Measurements from ENCODE around the gene CCDC191.

The CCDC191 gene

DNA sequence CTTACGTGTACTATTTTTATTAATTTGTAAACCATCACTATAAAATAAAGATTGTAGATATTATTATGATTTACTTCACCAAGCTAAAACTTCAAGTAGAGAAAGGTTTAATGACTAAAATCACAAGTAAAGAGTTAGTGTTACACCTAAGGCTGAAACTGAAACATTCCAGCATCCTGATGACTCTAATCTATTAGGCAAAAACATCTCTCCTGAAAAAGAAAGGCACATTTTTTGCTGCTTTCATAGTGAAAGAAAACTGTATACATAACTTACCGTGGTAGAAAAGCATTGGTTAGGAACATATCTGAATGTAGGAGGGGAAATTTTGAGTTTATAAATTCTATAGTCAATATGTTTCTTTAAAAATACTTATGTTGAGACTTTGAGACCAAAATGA, 35.4 kb downstream of the CCDC191 start:
- DNase-seq (ENCODE audit: low read depth) = no peak
- TF ChIP-seq, protein P1, sequence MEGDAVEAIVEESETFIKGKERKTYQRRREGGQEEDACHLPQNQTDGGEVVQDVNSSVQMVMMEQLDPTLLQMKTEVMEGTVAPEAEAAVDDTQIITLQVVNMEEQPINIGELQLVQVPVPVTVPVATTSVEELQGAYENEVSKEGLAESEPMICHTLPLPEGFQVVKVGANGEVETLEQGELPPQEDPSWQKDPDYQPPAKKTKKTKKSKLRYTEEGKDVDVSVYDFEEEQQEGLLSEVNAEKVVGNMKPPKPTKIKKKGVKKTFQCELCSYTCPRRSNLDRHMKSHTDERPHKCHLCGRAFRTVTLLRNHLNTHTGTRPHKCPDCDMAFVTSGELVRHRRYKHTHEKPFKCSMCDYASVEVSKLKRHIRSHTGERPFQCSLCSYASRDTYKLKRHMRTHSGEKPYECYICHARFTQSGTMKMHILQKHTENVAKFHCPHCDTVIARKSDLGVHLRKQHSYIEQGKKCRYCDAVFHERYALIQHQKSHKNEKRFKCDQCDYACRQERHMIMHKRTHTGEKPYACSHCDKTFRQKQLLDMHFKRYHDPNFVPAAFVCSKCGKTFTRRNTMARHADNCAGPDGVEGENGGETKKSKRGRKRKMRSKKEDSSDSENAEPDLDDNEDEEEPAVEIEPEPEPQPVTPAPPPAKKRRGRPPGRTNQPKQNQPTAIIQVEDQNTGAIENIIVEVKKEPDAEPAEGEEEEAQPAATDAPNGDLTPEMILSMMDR (IDR thresholded peaks at IDR 0.05; ENCODE audit: control insufficient read depth, extremely low read depth, insufficient read depth) = no peak
- no peak overlapping the region for H3K4me3 ChIP-seq (ENCODE audit: low read depth, low read length)

DNA sequence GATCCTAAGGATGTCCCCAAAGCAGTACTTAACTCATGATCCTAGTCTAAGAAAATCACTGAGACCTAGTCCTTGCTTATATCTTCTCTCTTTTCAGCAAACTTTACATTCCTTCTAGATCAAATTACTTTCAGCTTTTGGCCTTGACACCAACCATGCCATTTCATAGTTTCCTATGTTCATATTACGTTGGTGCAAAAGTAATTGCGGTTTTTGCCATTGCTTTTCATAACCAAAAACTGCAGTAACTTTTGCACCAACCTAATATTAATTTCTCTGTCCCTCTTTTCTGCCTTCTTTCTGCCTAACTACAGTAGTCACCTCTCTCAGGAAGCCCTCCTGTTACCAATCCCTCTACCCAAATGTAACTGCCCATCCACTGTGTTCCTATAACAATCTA, 36.8 kb downstream of the CCDC191 start:
- no peak overlapping the region for H3K4me3 ChIP-seq (ENCODE audit: low read depth, low read length)
- TF ChIP-seq, protein P1 (IDR thresholded peaks at IDR 0.05; ENCODE audit: control insufficient read depth, extremely low read depth, insufficient read depth) = no peak
- DNase-seq (ENCODE audit: low read depth) = no peak

DNA sequence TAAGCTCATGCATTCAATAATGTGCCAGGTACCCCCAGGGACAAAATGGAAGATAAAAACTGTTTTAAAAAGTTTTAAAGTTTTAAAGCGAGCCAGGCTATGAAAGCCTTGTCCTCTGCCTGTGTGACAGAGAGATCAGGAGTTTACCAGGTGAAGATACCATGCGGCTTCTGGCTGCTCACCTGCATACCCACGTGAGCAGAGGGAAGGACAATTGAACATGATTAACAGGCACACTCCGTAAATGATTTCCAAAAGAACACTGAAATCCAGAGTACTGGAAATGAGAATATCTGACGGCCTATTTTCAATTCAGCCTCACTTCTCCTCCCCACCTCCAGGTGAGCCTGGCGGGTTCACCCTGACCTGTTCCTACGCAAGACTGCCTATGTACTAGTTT, 42.1 kb downstream of the CCDC191 start:
- TF ChIP-seq, protein P1 (IDR thresholded peaks at IDR 0.05; ENCODE audit: control insufficient read depth, extremely low read depth, insufficient read depth) = no peak
- no peak for DNase-seq (ENCODE audit: low read depth)
- no peak overlapping the region for H3K4me3 ChIP-seq (ENCODE audit: low read depth, low read length)

DNA sequence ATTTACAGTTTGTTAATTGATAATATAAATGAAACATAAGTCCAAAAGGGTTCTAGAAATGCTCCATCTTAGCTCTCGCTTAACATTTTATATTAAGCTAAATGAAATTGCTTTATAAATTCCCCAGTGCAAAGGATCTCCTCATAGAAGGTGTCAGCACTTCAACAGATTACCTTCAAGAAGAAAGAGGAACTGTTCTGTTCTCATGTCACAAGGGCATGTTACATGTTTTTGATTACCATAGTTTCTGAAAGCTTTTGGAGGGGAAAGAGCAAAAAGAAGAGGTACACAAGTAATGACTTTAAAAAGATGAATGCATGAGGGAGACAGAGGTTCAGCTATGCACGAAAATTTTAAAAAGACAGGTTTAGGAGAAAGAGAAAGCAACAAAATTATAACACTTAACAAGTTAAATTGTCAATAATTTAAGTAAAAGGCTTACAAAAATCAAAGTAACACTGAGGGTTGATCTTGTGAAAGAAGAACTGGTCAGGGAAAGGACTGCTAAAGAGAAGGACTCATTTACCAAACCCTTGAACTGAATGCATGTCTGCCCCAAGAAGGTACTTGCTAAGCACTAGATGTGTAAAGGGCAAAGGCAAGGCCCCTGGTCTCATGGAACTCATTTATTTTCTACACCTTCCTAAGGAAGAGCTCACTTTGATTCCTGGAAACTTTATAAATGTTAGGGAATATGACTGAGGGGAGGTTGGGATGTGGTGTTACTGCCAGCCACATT, 45.1 kb downstream of the CCDC191 start:
- DNase-seq (ENCODE audit: low read depth) = no peak
- no peak overlapping the region for H3K4me3 ChIP-seq (ENCODE audit: low read depth, low read length)

DNA sequence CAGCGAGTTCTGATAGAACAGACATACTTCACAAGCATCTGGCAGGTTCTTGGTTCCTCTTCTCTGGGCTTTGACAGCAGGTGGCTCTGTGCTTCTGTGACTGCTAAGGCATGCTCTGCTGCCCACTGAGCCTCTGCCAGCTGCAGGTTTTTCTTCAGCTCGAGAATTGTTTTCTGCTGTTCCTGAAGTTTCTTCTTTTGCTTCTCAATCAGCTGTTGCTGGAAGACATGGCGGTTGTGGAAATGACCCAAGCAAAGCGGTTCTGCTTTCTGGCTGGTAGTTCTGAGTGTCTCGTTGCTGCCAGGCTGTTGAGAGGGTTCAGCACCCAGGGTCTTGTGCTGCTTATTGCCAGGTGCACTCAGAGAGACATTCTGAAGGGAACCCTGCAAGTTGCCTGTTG, 50.8 kb downstream of the CCDC191 start:
- DNase-seq (ENCODE audit: low read depth) = no peak
- no peak overlapping the region for H3K4me3 ChIP-seq (ENCODE audit: low read depth, low read length)
- TF ChIP-seq, protein P1 (IDR thresholded peaks at IDR 0.05; ENCODE audit: control insufficient read depth, extremely low read depth, insufficient read depth) = no peak

More for the DNA sequence above, 45.1 kb downstream of the CCDC191 start:
- TF ChIP-seq, protein P1 (IDR thresholded peaks at IDR 0.05; ENCODE audit: control insufficient read depth, extremely low read depth, insufficient read depth) = no peak

DNA sequence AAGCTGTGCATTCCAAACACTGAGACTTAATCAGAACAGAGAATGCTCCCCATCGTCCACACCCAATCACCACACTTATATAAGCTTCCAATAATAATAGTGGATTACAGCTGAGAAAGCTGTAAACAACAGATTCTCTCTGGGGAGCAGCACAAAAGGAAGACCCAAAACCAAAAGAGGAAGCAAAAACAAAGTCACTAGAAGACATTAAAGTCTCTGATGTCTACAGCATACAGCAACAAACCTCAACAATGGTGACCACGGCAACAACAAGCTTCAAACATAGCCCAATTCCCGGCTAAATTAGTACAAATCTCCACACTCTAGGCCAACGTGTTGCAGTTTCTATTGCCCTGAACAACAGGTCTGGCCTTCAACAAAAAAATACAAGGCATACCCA, 70.8 kb downstream of the CCDC191 start:
- TF ChIP-seq, protein P1 (IDR thresholded peaks at IDR 0.05; ENCODE audit: control insufficient read depth, extremely low read depth, insufficient read depth) = no peak
- no peak for DNase-seq (ENCODE audit: low read depth)
- no peak overlapping the region for H3K4me3 ChIP-seq (ENCODE audit: low read depth, low read length)

DNA sequence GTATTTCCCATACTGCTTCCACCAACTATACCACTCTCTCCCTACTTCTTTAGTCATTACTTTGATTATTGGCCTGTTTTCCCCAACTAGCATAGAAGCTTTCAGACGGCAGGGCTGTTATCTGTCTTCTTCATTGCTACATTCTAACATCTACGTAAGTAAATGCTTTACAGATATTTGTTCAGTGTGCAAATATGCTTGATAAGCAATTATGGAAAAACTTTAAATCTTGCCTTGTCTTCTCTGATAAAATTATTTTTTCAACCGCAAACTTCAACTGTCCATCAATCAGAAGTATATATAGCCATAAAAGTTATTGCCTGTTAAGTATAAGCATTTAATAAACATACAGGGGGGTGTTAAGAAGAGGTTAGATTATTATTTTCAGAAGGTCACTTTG, 72.8 kb downstream of the CCDC191 start:
- DNase-seq (ENCODE audit: low read depth) = no peak
- TF ChIP-seq, protein P1 (IDR thresholded peaks at IDR 0.05; ENCODE audit: control insufficient read depth, extremely low read depth, insufficient read depth) = no peak
- no peak overlapping the region for H3K4me3 ChIP-seq (ENCODE audit: low read depth, low read length)

Data from LNCaP clone FGC (cell line).